Ovary (tissue), 3 donors: ENCODE data around the gene SRPK3.

Experiments
- CTCF ChIP-seq, 3 donors: fragments of 450-650 bp in 2 of 3; fragments of 200-600 bp in 1 of 3; IDR thresholded peaks; one replicate each; pipeline versions ENCODE4 v1.5.1 to v1.8.0; 2016 to 2022; ENCODE audit warnings: antibody characterized with exemption in 3 of 3, mild to moderate bottlenecking in 1 of 3
- POLR2A ChIP-seq: fragments of 450-650 bp; IDR thresholded peaks from one replicate; pipeline ENCODE4 v1.6.1; 2017; ENCODE audit warnings: antibody characterized with exemption, mild to moderate bottlenecking, moderate library complexity
- donor health status: DM: no; HTN: no; CAD: no.

DNA sequence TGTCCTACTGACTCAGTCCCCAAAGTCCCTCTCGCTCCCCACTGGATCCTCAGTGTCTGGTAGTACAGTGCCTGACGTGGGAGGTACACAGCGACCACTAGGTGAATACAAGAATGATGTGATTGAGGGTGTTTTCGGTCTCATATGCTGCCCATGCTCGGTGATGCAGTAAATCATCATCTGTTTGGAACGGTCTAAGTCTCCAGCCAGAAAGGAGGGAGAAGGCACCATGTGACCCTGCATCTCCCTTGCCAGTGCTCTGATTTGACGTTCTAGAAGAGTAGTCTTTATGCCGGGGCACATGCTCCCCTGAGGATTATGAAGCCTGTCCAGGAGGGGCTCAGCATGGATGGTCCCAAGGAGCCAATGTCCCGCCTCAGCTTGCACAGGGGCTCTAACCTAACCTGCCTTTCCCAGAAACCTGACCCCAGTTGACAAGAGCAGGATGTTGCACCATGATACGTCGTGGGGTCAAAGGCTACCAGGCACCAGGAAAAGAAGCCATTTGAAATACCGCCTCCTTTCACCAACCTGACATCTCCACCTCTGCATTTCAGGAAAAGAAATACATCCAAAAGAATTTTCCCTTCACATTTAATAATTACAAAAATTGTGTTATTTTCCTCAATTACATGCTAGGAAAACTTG is 30.6 kb upstream of the SRPK3 start:
- no peak for TF ChIP-seq CTCF (IDR thresholded peaks at IDR 0.05)
- TF ChIP-seq POLR2A, result no peak
